Stimulated activated CD4-positive, alpha-beta T cell treated with anti-CD3 and anti-CD28 coated beads, Interleukin-1b, Interleukin-23, amount 100 ng/mL, for 24 hours (primary cell): Measurements from ENCODE around the gene SNURF.
"Not testable (repeated sequence)": the region's sequence is repeated elsewhere in the genome, so short reads cannot be mapped to it uniquely, and the experiment has no call there.

Experiments used
- DNase-seq, 4 experiments: peaks; one replicate each; pipeline ENCODE4 v3.0.0-alpha.2; 2020; ENCODE audit warnings: low read depth in 4 of 4, low spot score in 1 of 4

The SNURF gene

GRCh38 chr15:24954783-24955530 lies at the start of gene SNURF, which contains the start of gene SNRPN:
SNURF (plus strand) TSS chr15:24954987; CDS start chr15:24955049, 62 bp downstream.
SNRPN (plus strand) TSS chr15:24954987; CDS start chr15:24974454, 19,467 bp downstream.
- DNase-seq = peak in 3 of 4 experiments; percentile 36 to 57 (median 49)

GRCh38 chr15:24916305-24917009 lies 38.3 kb upstream of the SNURF start:
- DNase-seq = no peak

- DNase-seq = no peak
Measured at GRCh38 chr15:24917431-24917830, 37.4 kb upstream of the SNURF start.

GRCh38 chr15:24919446-24919845 lies 35.3 kb upstream of the SNURF start:
- no peak for DNase-seq

GRCh38 chr15:24922781-24923180 lies 32.0 kb upstream of the SNURF start:
- DNase-seq = not testable (repeated sequence)

GRCh38 chr15:24924153-24924552 lies 30.6 kb upstream of the SNURF start:
- no peak for DNase-seq

GRCh38 chr15:24924621-24925020 lies 30.2 kb upstream of the SNURF start:
- DNase-seq = no peak

GRCh38 chr15:24931874-24932732 lies 22.7 kb upstream of the SNURF start:
- DNase-seq = not testable (repeated sequence)

- no peak for DNase-seq
Measured at GRCh38 chr15:24933716-24934115, 21.1 kb upstream of the SNURF start.

GRCh38 chr15:24938224-24938623 lies 16.6 kb upstream of the SNURF start:
- not testable (repeated sequence) for DNase-seq

GRCh38 chr15:24940236-24940635 lies 14.6 kb upstream of the SNURF start:
- DNase-seq = no peak

- no peak for DNase-seq
Measured at GRCh38 chr15:24943361-24943760, 11.4 kb upstream of the SNURF start.

- no peak for DNase-seq
Measured at GRCh38 chr15:24944954-24945353, 9.8 kb upstream of the SNURF start.

- DNase-seq = no peak
Measured at GRCh38 chr15:24945711-24946110, 9.1 kb upstream of the SNURF start.

GRCh38 chr15:24948495-24948894 lies 6.3 kb upstream of the SNURF start:
- no peak for DNase-seq

- no peak for DNase-seq
Measured at GRCh38 chr15:24955531-24955921, 739 bp downstream of the SNURF start.

GRCh38 chr15:24956111-24956838 lies 1.5 kb downstream of the SNURF start:
- DNase-seq = peak in 3 of 4 experiments; percentile 20 to 64 (median 63)

- DNase-seq = no peak
Measured at GRCh38 chr15:24957691-24958090, 2.9 kb downstream of the SNURF start.

- DNase-seq = no peak
Measured at GRCh38 chr15:24961967-24962366, 7.2 kb downstream of the SNURF start.

GRCh38 chr15:24962880-24963279 lies 8.1 kb downstream of the SNURF start:
- DNase-seq = no peak
